ENCODE data around the gene ABR.

GRCh38 chr17:1134634-1135324, 45.0 kb downstream of the ABR start:
- TF ChIP-seq CTCF (IDR thresholded peaks at IDR 0.05) = no peak
- TF ChIP-seq POLR2A (IDR thresholded peaks at IDR 0.05) = no peak
